ENCODE results near the gene CHIT1. TPM values are rescaled to one million over a fixed set of nuclear protein-coding genes. Genes with fewer than 3 reads are reported as not detected.

CHIT1 gene
- total RNA-seq, 1 donor from 2014 or later, result not detected

Other genes with a start within 250 kb of the CHIT1 start
- 69.3 and 73.2 TPM in 2 replicates for gene TMEM183A, start 222.3 kb downstream of the CHIT1 start, total RNA-seq
- gene PPFIA4, start 203.2 kb downstream of the CHIT1 start, total RNA-seq, result 0.13 TPM in 2 replicates
- not detected in 2 replicates for gene MYOG, start 143.7 kb downstream of the CHIT1 start, total RNA-seq
- not detected in 2 replicates for gene ADORA1, start 101.9 kb downstream of the CHIT1 start, total RNA-seq
- gene MYBPH, start 53.8 kb downstream of the CHIT1 start, total RNA-seq, result not detected in 2 replicates
- gene CHI3L1, start 43.0 kb downstream of the CHIT1 start, total RNA-seq, result under 0.01 TPM in 1 of 2 replicates, not detected in the other
- 22.5 and 23.5 TPM in 2 replicates for gene BTG2, start 75.8 kb upstream of the CHIT1 start, total RNA-seq
- 3.6 and 63.0 TPM in 2 replicates for gene FMOD, start 121.4 kb upstream of the CHIT1 start, total RNA-seq
- gene PRELP, start 246.1 kb upstream of the CHIT1 start, total RNA-seq, result not detected in 2 replicates